ENCODE measurements around the gene SNTG2. TPM values are rescaled to one million over a fixed set of nuclear protein-coding genes. Genes with fewer than 3 reads are reported as not detected.

SNTG2 gene
- total RNA-seq, 1 experiment from 2014 or later: not detected

DNA sequence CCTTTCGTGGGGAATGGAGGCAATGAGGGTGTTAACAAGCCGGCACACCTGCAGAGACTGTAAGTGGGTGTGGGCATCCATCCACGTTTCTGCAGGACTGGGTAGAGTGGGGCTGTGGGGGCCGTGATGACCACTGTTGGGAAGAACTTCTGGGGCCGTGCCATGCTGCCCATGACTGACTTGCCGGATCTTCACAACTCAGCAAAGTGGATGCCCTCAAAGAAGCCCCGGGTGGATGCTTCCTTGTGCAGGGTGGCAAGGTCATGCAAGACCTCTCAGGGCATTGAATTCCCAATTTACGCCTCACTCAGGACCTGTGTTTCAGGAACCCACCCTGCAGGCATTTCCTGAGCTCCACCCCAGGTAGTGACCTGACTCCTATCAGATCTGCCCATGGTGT is 319.2 kb downstream of the SNTG2 start:
- DNase-seq (ENCODE audit: low spot score): no peak

DNA sequence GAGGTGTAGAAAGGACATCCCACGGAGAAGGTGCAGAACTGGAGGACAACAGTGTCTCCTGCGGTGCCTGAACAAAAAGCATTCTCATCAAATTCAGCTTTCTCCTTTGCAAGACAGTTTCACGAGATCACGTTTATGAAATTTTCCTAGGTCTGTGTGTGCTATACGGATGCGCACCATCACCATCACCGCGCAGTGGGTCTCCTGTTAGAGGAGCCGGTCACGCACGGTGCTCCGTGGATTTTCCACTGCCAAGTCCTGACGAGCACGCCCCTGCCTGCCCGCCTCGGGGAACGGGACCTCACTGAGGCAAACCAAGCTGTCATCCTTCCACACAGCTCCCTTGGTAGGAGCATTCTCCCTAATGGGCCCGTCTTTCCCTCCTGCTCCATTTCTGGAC is 322.2 kb downstream of the SNTG2 start:
- no peak for DNase-seq (ENCODE audit: low spot score)

GRCh38 chr2:1277634-1278033 is 327.0 kb downstream of the SNTG2 start:
- DNase-seq (ENCODE audit: low spot score): no peak

DNA sequence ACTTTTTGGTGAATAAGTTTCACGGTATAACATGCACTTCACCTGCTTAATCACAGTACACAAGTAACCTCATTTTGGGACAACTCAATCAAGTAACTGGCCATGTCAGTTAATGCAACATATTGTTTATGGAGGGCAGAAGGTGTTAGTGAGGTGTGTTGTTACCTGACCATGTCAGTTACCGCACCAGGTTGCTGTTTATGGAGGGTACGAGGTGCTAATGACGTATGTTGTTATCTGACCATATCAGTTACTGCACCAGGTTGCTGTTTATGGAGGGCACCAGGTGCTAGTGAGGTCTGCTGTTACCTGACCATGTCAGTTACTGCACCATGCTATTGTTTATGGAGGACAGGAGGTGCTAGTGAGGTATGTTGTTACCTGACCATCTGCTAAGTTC is 327.5 kb downstream of the SNTG2 start:
- no peak for DNase-seq (ENCODE audit: low spot score)

GRCh38 chr2:1278861-1279260 is 328.2 kb downstream of the SNTG2 start:
- DNase-seq (ENCODE audit: low spot score): no peak

DNA sequence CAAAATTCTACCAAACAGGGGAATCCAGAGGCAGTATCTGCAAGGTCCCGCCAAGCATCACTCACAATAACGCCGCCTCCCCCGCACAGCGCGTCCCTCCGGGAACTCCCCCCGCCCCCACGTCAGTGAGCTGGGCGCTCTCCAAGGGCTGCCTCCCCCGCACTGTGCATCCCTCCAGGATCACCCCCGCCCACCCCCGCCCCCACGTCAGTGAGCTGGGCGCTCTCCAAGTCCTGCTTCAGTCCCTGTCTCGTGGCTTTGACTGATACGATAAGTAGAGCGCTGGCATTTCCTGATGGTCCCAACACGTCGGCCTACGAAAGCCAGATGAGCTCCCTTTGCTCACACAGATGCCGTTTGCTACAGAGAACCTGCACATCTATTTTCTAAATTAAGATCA is 331.9 kb downstream of the SNTG2 start:
- DNase-seq (ENCODE audit: low spot score): no peak

DNA sequence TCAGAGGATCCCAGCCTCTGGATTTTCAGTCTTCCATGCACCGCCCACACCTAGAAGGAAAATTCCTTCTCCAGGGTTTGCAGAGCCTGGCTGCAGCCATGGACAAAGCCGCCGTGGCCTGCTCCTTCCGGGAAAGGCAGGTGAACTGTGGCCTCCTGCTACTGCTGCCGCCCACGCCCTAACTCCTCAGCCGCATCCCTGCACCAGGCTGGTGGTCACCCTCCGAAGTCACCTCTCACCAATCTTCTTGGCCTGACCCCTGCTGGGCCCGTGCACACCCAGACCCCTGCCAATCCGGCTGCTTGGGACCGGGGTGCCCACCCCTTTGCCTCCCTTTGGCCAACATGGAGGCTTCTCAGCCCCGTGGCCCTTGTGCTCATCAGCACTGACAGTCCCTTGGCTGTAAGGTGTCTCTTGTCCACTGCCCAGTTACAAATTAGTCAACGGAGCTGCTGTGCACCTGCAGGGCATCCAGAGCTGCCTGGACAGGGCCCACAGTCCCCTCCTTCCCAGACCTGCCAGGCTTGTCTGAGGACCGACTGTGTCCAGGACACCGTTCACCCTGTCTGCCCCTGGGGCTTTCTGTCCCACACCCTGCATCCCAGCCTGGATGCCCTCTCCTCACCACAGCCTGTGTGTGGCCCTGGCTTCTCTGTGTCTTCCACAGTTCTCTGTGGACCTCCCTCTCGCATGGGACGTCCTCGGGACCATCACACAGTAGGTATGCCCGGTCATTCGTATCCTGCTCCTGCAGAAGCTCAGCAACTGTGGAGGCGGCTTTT is 332.6 kb downstream of the SNTG2 start:
- DNase-seq (ENCODE audit: low spot score): no peak

- DNase-seq (ENCODE audit: low spot score): no peak
These were observed 333.2 kb downstream of the SNTG2 start for GRCh38 chr2:1283871-1284270.

DNA sequence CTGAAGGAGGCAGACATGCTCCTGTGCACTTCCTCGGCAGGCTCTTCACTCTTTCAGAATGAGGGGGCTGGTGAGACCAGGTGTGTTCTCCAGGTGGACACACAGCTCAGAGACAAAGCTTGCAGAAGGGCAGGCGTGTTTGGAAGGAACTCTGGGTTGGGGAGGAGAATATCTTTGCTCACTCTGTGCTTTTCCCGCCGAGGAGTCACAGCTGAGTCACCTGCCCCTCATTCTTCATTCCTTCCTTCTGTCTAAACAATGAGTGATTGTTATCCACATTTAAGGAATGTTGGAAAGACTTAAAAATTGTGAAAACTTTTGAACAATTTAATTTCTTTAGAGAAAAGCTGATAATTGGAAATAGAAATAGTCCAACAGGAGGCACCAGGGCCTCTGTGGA is 336.3 kb downstream of the SNTG2 start:
- DNase-seq (ENCODE audit: low spot score): no peak

- DNase-seq (ENCODE audit: low spot score): no peak
These were observed 336.8 kb downstream of the SNTG2 start for GRCh38 chr2:1287427-1287826.

DNA sequence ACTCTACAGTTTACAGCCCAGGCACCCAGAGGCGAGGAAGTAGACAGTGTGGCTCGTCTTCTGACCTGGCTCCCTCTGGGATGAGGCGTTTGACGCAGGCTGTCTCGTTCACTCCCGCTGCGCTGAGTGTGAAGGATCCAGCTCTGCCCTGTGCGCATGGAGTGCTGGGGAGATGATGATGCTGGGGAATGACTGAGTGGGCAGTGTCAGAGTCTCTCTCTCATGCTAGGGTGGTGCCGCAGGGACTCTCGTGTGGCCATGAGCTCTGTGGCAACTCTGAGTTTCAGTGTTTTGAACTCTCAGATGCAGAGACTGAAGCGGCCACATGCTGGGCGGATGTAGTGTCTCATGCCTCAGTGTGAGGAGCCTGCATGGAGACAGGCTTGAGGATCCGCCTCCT is 344.3 kb downstream of the SNTG2 start:
- no peak for DNase-seq (ENCODE audit: low spot score)

DNA sequence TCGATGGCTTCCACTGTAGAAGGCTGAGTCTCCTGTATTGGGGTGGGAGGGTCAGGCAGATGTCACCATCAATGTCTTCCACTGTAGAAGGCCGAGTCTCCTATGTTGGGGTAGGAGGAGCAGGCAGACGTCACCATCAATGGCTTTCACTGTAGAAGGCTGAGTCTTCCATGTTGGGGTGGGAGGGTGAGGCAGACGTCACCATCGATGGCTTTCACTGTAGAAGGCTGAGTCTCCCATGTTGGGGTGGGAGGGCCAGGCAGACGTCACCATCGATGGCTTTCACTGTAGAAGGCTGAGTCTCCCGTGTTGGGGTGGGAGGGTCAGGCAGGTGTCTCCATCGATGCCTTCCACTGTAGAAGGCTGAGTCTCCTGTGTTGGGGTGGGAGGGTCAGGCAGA is 345.1 kb downstream of the SNTG2 start:
- no peak for DNase-seq (ENCODE audit: low spot score)

- DNase-seq (ENCODE audit: low spot score): no peak
These were observed 346.9 kb downstream of the SNTG2 start for GRCh38 chr2:1297372-1298159.

- DNase-seq (ENCODE audit: low spot score): no peak
These were observed 348.4 kb downstream of the SNTG2 start for GRCh38 chr2:1299043-1299442.

GRCh38 chr2:1300284-1300683 is 349.6 kb downstream of the SNTG2 start:
- DNase-seq (ENCODE audit: low spot score): no peak

DNA sequence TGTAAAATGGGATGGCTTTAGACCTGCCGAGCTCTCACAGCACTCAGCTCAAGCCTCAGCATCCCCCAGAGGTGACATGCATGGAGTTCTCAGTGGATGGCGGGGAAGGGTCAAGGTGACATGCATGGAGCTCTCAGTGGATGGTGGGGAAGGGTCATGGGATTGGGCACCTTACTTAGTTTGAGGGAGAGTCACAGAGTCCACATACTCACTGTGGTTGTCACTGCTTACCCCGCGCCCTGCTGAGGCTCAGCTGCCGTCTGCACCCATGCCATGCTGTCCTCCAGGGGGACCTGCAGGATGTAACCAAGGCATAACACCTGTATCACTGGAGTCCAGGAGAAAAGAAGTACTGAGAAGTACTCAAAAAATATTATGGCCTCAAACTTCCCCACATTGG is 350.4 kb downstream of the SNTG2 start:
- DNase-seq (ENCODE audit: low spot score): no peak

GRCh38 chr2:1305342-1306013 is 354.8 kb downstream of the SNTG2 start:
- DNase-seq (ENCODE audit: low spot score): no peak

- DNase-seq (ENCODE audit: low spot score): no peak
These were observed 355.5 kb downstream of the SNTG2 start for GRCh38 chr2:1306014-1306686.

- no peak for DNase-seq (ENCODE audit: low spot score)
These were observed 356.3 kb downstream of the SNTG2 start for GRCh38 chr2:1306687-1307516.

- no peak for DNase-seq (ENCODE audit: low spot score)
These were observed 357.0 kb downstream of the SNTG2 start for GRCh38 chr2:1307670-1308069.

GRCh38 chr2:1308678-1309077 is 358.0 kb downstream of the SNTG2 start:
- no peak for DNase-seq (ENCODE audit: low spot score)
